A549 (cell line): ENCODE data around the gene ATF2. TPM values are rescaled to one million over a fixed set of nuclear protein-coding genes. Genes with fewer than 3 reads are reported as not detected.

Experiments
- ATAC-seq, 2 experiments: fragments of 200-7000 bp in 1 of 2; fragments of >200 bp in 1 of 2; cut with Nextera tagmentation in 1 of 2; cut with Tn5 transposase in 1 of 2; 3 replicates each; pipeline versions ENCODE4 v1.8.0 to v1.9.1; 2018 to 2020; ENCODE audit warnings: mild to moderate bottlenecking in 1 of 2, moderate library complexity in 1 of 2
- CTCF ChIA-PET: fragments of 300-600 bp; sonication (Branson Sonifier 250); formaldehyde crosslinking; extraction: SDS; loops from one replicate; lab custom pipeline; 2021; ENCODE audit warnings: antibody characterized with exemption, inconsistent platforms; lab: Yijun Ruan, JAX
- POLR2A ChIA-PET: fragments of 350-600 bp; formaldehyde crosslinking; extraction: SDS; loops from one replicate; lab custom pipeline; 2021; ENCODE audit warnings: antibody characterized with exemption, inconsistent platforms; lab: Yijun Ruan, JAX
- DNase-seq, 2 experiments: peaks; one replicate each; pipeline versions ENCODE4 v3.0.0 to v3.0.0-alpha.2; 2011 to 2016; ENCODE audit warnings: low read depth in 1 of 2, low spot score in 1 of 2
- FAIRE-seq: peaks from 2 replicates; lab custom pipeline; 2011; peaks lifted over from hg19 to GRCh38; lab: Jason Lieb, UNC
- H3K27ac ChIP-seq, 2 experiments: fragments of >200 bp; sonication (Bioruptor Twin); formaldehyde crosslinking; 3 replicates each; pipeline ENCODE4 v1.5.1; 2016 to 2017
- H3K4me1 ChIP-seq: fragments of >200 bp; sonication (Bioruptor Twin); formaldehyde crosslinking; 3 replicates; pipeline ENCODE4 v1.6.1; 2016
- H3K4me2 ChIP-seq: fragments of >200 bp; sonication (Bioruptor Twin); formaldehyde crosslinking; 3 replicates; pipeline ENCODE4 v1.6.1; 2016
- H3K4me3 ChIP-seq: fragments of >200 bp; sonication (Bioruptor Twin); formaldehyde crosslinking; 3 replicates; pipeline ENCODE4 v1.5.1; 2016
- H3K9me3 ChIP-seq: fragments of >200 bp; sonication (Bioruptor Twin); formaldehyde crosslinking; 3 replicates; pipeline ENCODE4 v1.6.1; 2016
- ATOH8 ChIP-seq: fragments of 250-450 bp; sonication (Bioruptor Pico); IDR thresholded peaks from 2 replicates; pipeline ENCODE4 v1.5.0; 2020; ENCODE audit warnings: low read depth, mild to moderate bottlenecking, moderate library complexity
- BHLHE40 ChIP-seq: IDR thresholded peaks from 2 replicates; pipeline ENCODE4 v1.6.1; 2012; ENCODE audit warnings: low read depth, low read length, inconsistent platforms
- CBX8 ChIP-seq: fragments of 200-600 bp; sonication (generic); IDR thresholded peaks from 2 replicates; pipeline ENCODE4 v1.6.1; 2016
- CEBPB ChIP-seq, 2 experiments: fragments of >200 bp in 1 of 2; sonication (Bioruptor Twin) in 1 of 2; formaldehyde crosslinking in 1 of 2; IDR thresholded peaks; 2 replicates each; pipeline ENCODE4 v1.6.1; 2012 to 2016
- CHD4 ChIP-seq: fragments of 200-600 bp; sonication (generic); IDR thresholded peaks from 2 replicates; pipeline ENCODE4 v1.6.1; 2016; ENCODE audit warnings: antibody characterized with exemption, mild to moderate bottlenecking, borderline replicate concordance
- EHMT2 ChIP-seq: fragments of 200-600 bp; sonication (generic); IDR thresholded peaks from 2 replicates; pipeline ENCODE4 v1.6.1; 2016; ENCODE audit warnings: antibody characterized with exemption, low read depth, mild to moderate bottlenecking, moderate library complexity
- ESRRA ChIP-seq: fragments of 150-350 bp; IDR thresholded peaks from 2 replicates; pipeline ENCODE4 v1.6.1; 2014; ENCODE audit warnings: mild to moderate bottlenecking, low read length, borderline replicate concordance
- FOSL2 ChIP-seq, 2 experiments: fragments of 450-650 bp in 1 of 2; fragments of >200 bp in 1 of 2; sonication (Bioruptor Twin) in 1 of 2; formaldehyde crosslinking; IDR thresholded peaks; 2 replicates each; pipeline versions ENCODE4 v1.5.0 to v1.6.1; 2016 to 2020; ENCODE audit warnings: mild to moderate bottlenecking in 1 of 2, moderate library complexity in 1 of 2
- HDAC2 ChIP-seq: fragments of 200-600 bp; sonication (generic); IDR thresholded peaks from 2 replicates; pipeline ENCODE4 v1.6.1; 2016
- HES2 ChIP-seq: fragments of >200 bp; sonication (Bioruptor Twin); formaldehyde crosslinking; IDR thresholded peaks from 2 replicates; pipeline ENCODE4 v1.6.1; 2016
- HEYL ChIP-seq: fragments of 250-450 bp; sonication (Bioruptor Pico); IDR thresholded peaks from 2 replicates; pipeline ENCODE4 v1.8.0; 2021; ENCODE audit warnings: mild to moderate bottlenecking, moderate library complexity
- HMGXB4 ChIP-seq: fragments of 250-450 bp; sonication (Bioruptor Pico); IDR thresholded peaks from 2 replicates; pipeline ENCODE4 v1.5.0; 2021; ENCODE audit warnings: mild to moderate bottlenecking, moderate library complexity, borderline replicate concordance
- HOXB13 ChIP-seq: fragments of 250-450 bp; sonication (Bioruptor Pico); IDR thresholded peaks from 2 replicates; pipeline ENCODE4 v1.5.0; 2020; ENCODE audit warnings: low read depth, mild to moderate bottlenecking, moderate library complexity
- HOXB5 ChIP-seq: fragments of 250-450 bp; sonication (Bioruptor Pico); IDR thresholded peaks from 2 replicates; pipeline ENCODE4 v1.5.0; 2020; ENCODE audit warnings: mild to moderate bottlenecking, moderate library complexity
- JUNB ChIP-seq: fragments of >200 bp; sonication (Bioruptor Twin); formaldehyde crosslinking; IDR thresholded peaks from 2 replicates; pipeline ENCODE4 v1.6.1; 2016
- KDM1A ChIP-seq: fragments of 200-600 bp; sonication (generic); IDR thresholded peaks from 2 replicates; pipeline ENCODE4 v1.6.1; 2016; ENCODE audit warnings: low read depth, mild to moderate bottlenecking
- MAFK ChIP-seq: fragments of 450-650 bp; IDR thresholded peaks from 2 replicates; pipeline ENCODE4 v1.6.1; 2014; ENCODE audit not compliant: partially characterized antibody
- MAX ChIP-seq: IDR thresholded peaks from 2 replicates; pipeline ENCODE4 v1.6.1; 2012
- MAZ ChIP-seq: fragments of 150-350 bp; IDR thresholded peaks from 2 replicates; pipeline ENCODE4 v1.6.1; 2014; ENCODE audit warnings: antibody characterized with exemption, low read depth, low read length, borderline replicate concordance
- NPAS2 ChIP-seq: fragments of 250-450 bp; sonication (Bioruptor Pico); IDR thresholded peaks from 2 replicates; pipeline ENCODE4 v1.8.0; 2022; ENCODE audit warnings: mild to moderate bottlenecking, moderate library complexity, borderline replicate concordance
- NR3C1 ChIP-seq: fragments of >200 bp; sonication (Bioruptor Twin); formaldehyde crosslinking; IDR thresholded peaks from 3 replicates; pipeline ENCODE4 v1.6.1; 2017
- RARB ChIP-seq: fragments of 250-450 bp; sonication (Bioruptor Pico); IDR thresholded peaks from 2 replicates; pipeline ENCODE4 v1.8.0; 2021; ENCODE audit warnings: mild to moderate bottlenecking, moderate library complexity
- RFX5 ChIP-seq: fragments of 450-650 bp; IDR thresholded peaks from 2 replicates; pipeline ENCODE4 v1.7.1; 2014; ENCODE audit warnings: antibody characterized with exemption, mild to moderate bottlenecking, moderate library complexity
- SMC3 ChIP-seq: fragments of >200 bp; sonication (Bioruptor Twin); formaldehyde crosslinking; IDR thresholded peaks from 3 replicates; pipeline ENCODE4 v1.6.1; 2018; ENCODE audit warnings: inconsistent platforms
- TFCP2L1 ChIP-seq: fragments of 250-450 bp; sonication (Bioruptor Pico); IDR thresholded peaks from 2 replicates; pipeline ENCODE4 v1.5.0; 2021; ENCODE audit warnings: mild to moderate bottlenecking
- ZC3H11A ChIP-seq: fragments of 450-650 bp; IDR thresholded peaks from 2 replicates; pipeline ENCODE4 v1.6.1; 2014; ENCODE audit warnings: antibody characterized with exemption, mild to moderate bottlenecking
- ZFP36 ChIP-seq: fragments of 450-650 bp; IDR thresholded peaks from 2 replicates; pipeline ENCODE4 v1.6.1; 2014; ENCODE audit warnings: borderline replicate concordance; ENCODE audit not compliant: partially characterized antibody
- WGBS: methylation state at CpG from one replicate; pipeline ENCODE4 v1.1.6; 2017; ENCODE audit errors: missing lambda C conversion rate; 5-methylcytosine and 5-hydroxymethylcytosine counted together
- polyA plus RNA-seq, 4 experiments: library from polyadenylated mRNA; depleted of rRNA in 3 of 4; stranded (reverse); fragments of >200 nt; fragmentation: RNase III in 1 of 4; extraction: RNeasy Plus Mini Kit Qiagen cat#74134 plus additional on column Dnase treatment in 1 of 4; gene quantifications; 2 replicates in 3 of 4; 3 replicates in 1 of 4; pipeline ENCODE4 v1.2.3, GENCODE V29; 2011 to 2017

Gene ATF2
- polyA plus RNA-seq, 2 of the 4 experiments (the other 2 are of a cell fraction): 18.9 to 67.4 TPM

GRCh38 chr2:175167076-175167791, 769 bp downstream of the ATF2 start (continued):
- TF ChIP-seq HES2 (no peak), CBX8 (no peak), HEYL (CRISPR knock-in tag) (no peak), TFCP2L1 (CRISPR knock-in tag) (no peak), HDAC2 (no peak), MAX (no peak), NR3C1 (no peak)

GRCh38 chr2:175166216-175166824, 1.7 kb downstream of the ATF2 start:
- peak overlapping the region; percentile 95 for H3K4me3 ChIP-seq
- H3K4me1 ChIP-seq: peaks cover 18% of the 10 kb centered on the region; the same call in 2 of the 3 replicates
- H3K27ac ChIP-seq: peak overlapping the region; percentile 93 to 95; a peak in 4 of 6 replicates
- WGBS: 19% methylated on average over 9 of the region's 9 CpGs
- no peak for DNase-seq
- no peaks in the 10 kb centered on the region for H3K9me3 ChIP-seq
- peak overlapping the region; percentile 93 for H3K4me2 ChIP-seq
- ChIA-PET CTCF (interaction anchor here (0.8 kb wide), 1 partner anchor 15 kb away, joined by 3 read pairs; no protein-coding TSS in a partner anchor), POLR2A (no interaction called here)
- ATAC-seq: no peak
- peak; percentile 72 to 81; a peak in 3 of 4 replicates for TF ChIP-seq CEBPB (IDR thresholded peaks at IDR 0.05)
- no peak for TF ChIP-seq ZC3H11A
- FAIRE-seq: no peak

GRCh38 chr2:175164235-175164634, 3.8 kb downstream of the ATF2 start:
- ATAC-seq (no peak), DNase-seq (no peak), FAIRE-seq (no peak)
- no peak overlapping the region for H3K4me3 ChIP-seq
- H3K4me1 ChIP-seq: peaks cover 16% of the 10 kb centered on the region; the same call in 2 of the 3 replicates
- ChIA-PET POLR2A (no interaction called here), CTCF (interaction anchor here (0.8 kb wide), 1 partner anchor 1480 kb away, joined by 3 read pairs; no protein-coding TSS in a partner anchor)
- no peak overlapping the region for H3K27ac ChIP-seq
- TF ChIP-seq ATOH8 (CRISPR knock-in tag) (no peak), TFCP2L1 (CRISPR knock-in tag) (no peak), MAFK (no peak), HOXB5 (no peak), RFX5 (no peak), FOSL2 (IDR thresholded peaks at IDR 0.05) (no peak), FOSL2 (CRISPR knock-in tag; IDR thresholded peaks at IDR 0.05) (no peak), RARB (CRISPR knock-in tag) (no peak), HOXB13 (CRISPR knock-in tag) (no peak), MAX (no peak), HMGXB4 (CRISPR knock-in tag) (no peak), JUNB (no peak), BHLHE40 (no peak), NPAS2 (CRISPR knock-in tag) (no peak), EHMT2 (no peak), KDM1A (no peak), ZFP36 (no peak), ESRRA (no peak), MAZ (no peak), SMC3 (no peak), CHD4 (no peak)
- no peak overlapping the region for H3K4me2 ChIP-seq
- H3K9me3 ChIP-seq: no peaks in the 10 kb centered on the region
- WGBS: 94% methylated on average over 8 of the region's 8 CpGs
